Endothelial cell of umbilical vein (primary cell): Measurements from ENCODE around the gene HOXC5. TPM values are rescaled to one million over a fixed set of nuclear protein-coding genes. Genes with fewer than 3 reads are reported as not detected.

ENCODE experiments used
- BruUV-seq: library from RNA; stranded (reverse); fragments of 400-500 nt; replicated peaks from 2 replicates; lab custom pipeline; 2021; lab: Mats Ljungman, UMichigan
- CTCF ChIA-PET: fragments of 300-600, 350-600 bp; sonication (Branson Sonifier 250); formaldehyde crosslinking; loops from one replicate; lab custom pipeline; 2021; ENCODE audit warnings: antibody characterized with exemption, inconsistent platforms; lab: Charles Lee
- POLR2A ChIA-PET: fragments of 300-600, 350-600 bp; sonication (Branson Sonifier 250); formaldehyde crosslinking; loops from one replicate; lab custom pipeline; 2021; ENCODE audit warnings: antibody characterized with exemption, inconsistent platforms; lab: Charles Lee
- DNase-seq: peaks from one replicate; pipeline ENCODE4 v3.0.0-alpha.2; 2011; ENCODE audit warnings: low read depth, low spot score
- FAIRE-seq: peaks from 2 replicates; lab custom pipeline; 2011; peaks lifted over from hg19 to GRCh38; lab: Jason Lieb, UNC
- H2AFZ ChIP-seq: 2 replicates; pipeline ENCODE4 v1.6.0; 2012; ENCODE audit warnings: low read depth, low read length, control low read depth, inconsistent platforms
- H3K27ac ChIP-seq: 2 replicates; pipeline ENCODE4 v1.5.1; 2011; ENCODE audit warnings: low read depth, mild to moderate bottlenecking, control low read depth, low read length, moderate library complexity; ENCODE audit not compliant: insufficient read depth
- H3K27me3 ChIP-seq, 2 experiments: 2 replicates each; pipeline versions ENCODE4 v1.6.0 to v1.6.1; 2011; ENCODE audit warnings: low read length in 2 of 2, mixed read lengths in 1 of 2; ENCODE audit not compliant: control insufficient read depth in 2 of 2, insufficient read depth in 2 of 2
- H3K36me3 ChIP-seq, 2 experiments: 2 replicates in 1 of 2; 3 replicates in 1 of 2; pipeline ENCODE4 v1.5.1; 2011; ENCODE audit warnings: low read length in 2 of 2, mild to moderate bottlenecking in 1 of 2, moderate library complexity in 1 of 2; ENCODE audit not compliant: control insufficient read depth in 2 of 2, insufficient read depth in 2 of 2; ENCODE audit errors: extremely low read depth in 1 of 2
- H3K4me1 ChIP-seq: 3 replicates; pipeline ENCODE4 v1.5.1; 2011; ENCODE audit warnings: mild to moderate bottlenecking, low read length; ENCODE audit not compliant: control insufficient read depth, insufficient read depth; ENCODE audit errors: extremely low read depth
- H3K4me2 ChIP-seq: 2 replicates; pipeline ENCODE4 v1.6.1; 2011; ENCODE audit warnings: low read length, control low read depth, mixed read lengths; ENCODE audit not compliant: insufficient read depth
- H3K4me3 ChIP-seq, 3 experiments: fragments of 200-600 bp in 1 of 3; sonication (generic), shearing (Covaris generic) in 1 of 3; replicated peaks in 1 of 3; 2 replicates each; pipeline ENCODE4 v1.5.1; 2011 to 2016; ENCODE audit warnings: control low read depth in 3 of 3, low read length in 3 of 3, mild to moderate bottlenecking in 2 of 3, inconsistent platforms in 1 of 3, low read depth in 1 of 3, moderate library complexity in 1 of 3; ENCODE audit not compliant: insufficient read depth in 1 of 3
- H3K79me2 ChIP-seq: 2 replicates; pipeline ENCODE4 v1.6.0; 2012; ENCODE audit warnings: low read length, inconsistent platforms; ENCODE audit not compliant: control insufficient read depth, insufficient read depth
- H3K9ac ChIP-seq: replicated peaks from 2 replicates; pipeline ENCODE3; 2011; ENCODE audit warnings: low read length, control low read depth; ENCODE audit not compliant: insufficient read depth; ENCODE audit errors: extremely low read depth
- H3K9me1 ChIP-seq: replicated peaks from 3 replicates; pipeline ENCODE4 v1.6.0; 2011; ENCODE audit warnings: mild to moderate bottlenecking, low read length; ENCODE audit not compliant: control insufficient read depth, insufficient read depth; ENCODE audit errors: extremely low read depth
- H3K9me3 ChIP-seq: replicated peaks from 2 replicates; pipeline ENCODE4 v1.5.1; 2012; ENCODE audit warnings: low read length, inconsistent platforms; ENCODE audit not compliant: control insufficient read depth, insufficient read depth
- H4K20me1 ChIP-seq: replicated peaks from 2 replicates; pipeline ENCODE3; 2011; ENCODE audit warnings: mild to moderate bottlenecking, low read length; ENCODE audit not compliant: control insufficient read depth, insufficient read depth; ENCODE audit errors: extremely low read depth
- EZH2 ChIP-seq: IDR thresholded peaks from 2 replicates; pipeline ENCODE4 v1.6.1; 2012; ENCODE audit warnings: borderline replicate concordance, low read depth, mild to moderate bottlenecking, moderate library complexity, low read length, inconsistent platforms; ENCODE audit not compliant: severe bottlenecking
- FOS ChIP-seq: IDR thresholded peaks from 2 replicates; pipeline ENCODE4 v1.6.1; 2011; ENCODE audit warnings: mild to moderate bottlenecking, low read length, moderate library complexity, borderline replicate concordance; ENCODE audit not compliant: insufficient read depth
- GATA2 ChIP-seq: IDR thresholded peaks from 2 replicates; pipeline ENCODE4 v1.7.0; 2011; ENCODE audit warnings: low read depth, mild to moderate bottlenecking, moderate library complexity, mixed read lengths, low read length; ENCODE audit not compliant: insufficient read length, insufficient read depth
- JUN ChIP-seq: IDR thresholded peaks from 2 replicates; pipeline ENCODE4 v1.6.1; 2011; ENCODE audit warnings: borderline replicate concordance, low read depth; ENCODE audit not compliant: insufficient read length, insufficient read depth
- MYC ChIP-seq: IDR thresholded peaks from one replicate; pipeline ENCODE4 v1.6.1; 2011; ENCODE audit warnings: mild to moderate bottlenecking, low read depth, low read length
- POLR2A ChIP-seq: IDR thresholded peaks from 2 replicates; pipeline ENCODE4 v1.6.1; 2012; ENCODE audit warnings: low read depth, mild to moderate bottlenecking, control low read depth, low read length
- POLR2AphosphoS5 ChIP-seq: IDR thresholded peaks from 2 replicates; pipeline ENCODE4 v1.6.1; 2012; ENCODE audit warnings: low read depth, mild to moderate bottlenecking, control low read depth, low read length, moderate library complexity; ENCODE audit not compliant: insufficient read depth
- dilution Hi-C: fragments of 300-500 bp; cut with MboI; formaldehyde crosslinking; loops from one replicate; pipeline ENCODE4 v1.15.0; 2019; ENCODE audit warnings: low sequenced_read_pairs; ENCODE audit not compliant: extremely low pct_ligation_motif_present
- intact Hi-C: fragments of 100-400 bp; cut with micrococcal nuclease; formaldehyde crosslinking; loops from one replicate; pipeline ENCODE4 v1.10.0; 2022
- polyA plus RNA-seq, 4 experiments: library from polyadenylated mRNA; depleted of rRNA in 3 of 4; stranded (reverse) in 3 of 4; unstranded in 1 of 4; fragments of >200 nt; gene quantifications; 2 replicates each; pipeline versions ENCODE4 v1.2.1 to v1.2.3, GENCODE V29; 2011 to 2012; ENCODE audit warnings: missing spikeins in 1 of 4
- total RNA-seq: library from RNA; stranded (reverse); gene quantifications from 2 replicates; pipeline ENCODE4 v1.2.3, GENCODE V29; 2021
- TF ChIP-seq, protein P1 (sequence below): IDR thresholded peaks from 2 replicates; pipeline ENCODE4 v1.6.1; 2011; ENCODE audit not compliant: insufficient read depth, insufficient read length
- TF ChIP-seq, protein P2 (sequence below), 2 donors: IDR thresholded peaks; 1 replicate in 1 of 2; 2 replicates in 1 of 2; pipeline ENCODE4 v1.5.1; 2011; ENCODE audit warnings: low read length in 2 of 2, mild to moderate bottlenecking in 2 of 2, moderate library complexity in 2 of 2, control low read depth in 1 of 2, inconsistent platforms in 1 of 2, low read depth in 1 of 2; ENCODE audit not compliant: insufficient read depth in 1 of 2; ENCODE audit errors: extremely low read depth in 1 of 2

HOXC5 gene
- total and polyA plus RNA-seq, 2 donors (not counting 3 experiments of a cell fraction or from before 2014, with no cell fraction given) = not detected

DNA sequence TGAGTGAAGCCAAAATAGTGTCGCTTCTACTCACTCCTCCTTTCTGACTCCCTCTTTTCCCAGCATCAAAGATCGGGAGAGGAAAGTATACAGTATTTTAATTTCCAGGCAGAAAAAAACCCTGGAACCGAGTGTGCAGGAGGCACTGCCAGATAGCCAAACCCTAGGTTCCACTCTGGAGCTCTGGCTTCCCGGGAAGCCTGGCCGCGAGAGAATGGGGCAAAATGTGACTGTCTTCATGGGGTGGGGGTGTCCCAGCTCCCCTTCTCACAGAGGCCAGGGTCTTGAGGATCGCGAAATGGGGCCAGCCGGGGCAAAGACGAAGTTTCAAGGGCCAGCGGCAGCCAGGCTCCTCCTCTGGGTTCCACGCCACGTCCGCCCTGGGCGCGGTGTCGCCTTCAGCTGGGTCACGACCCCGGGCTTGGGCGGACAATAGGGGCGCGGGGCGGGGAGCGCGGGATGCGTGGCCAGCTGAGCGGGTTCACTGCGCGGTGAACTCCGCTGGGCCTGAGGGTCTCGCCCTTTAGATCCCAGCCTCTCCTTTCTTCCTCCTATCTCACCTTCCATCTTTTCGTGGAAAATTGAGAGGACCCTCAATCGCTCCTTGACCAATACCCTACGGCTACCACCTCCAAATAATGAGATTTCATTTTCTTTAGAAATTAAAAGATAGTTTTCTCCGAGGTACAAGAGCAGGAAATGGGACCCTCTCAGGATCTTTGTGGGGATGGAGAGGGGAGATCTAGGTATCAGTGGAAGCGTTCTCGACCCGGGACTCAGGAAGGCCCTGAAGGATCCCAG lies 27.5 kb downstream of the HOXC5 start:
- no peak overlapping the region for H3K27ac ChIP-seq
- no peak overlapping the region for H2AFZ ChIP-seq
- H3K4me3 ChIP-seq = no peak overlapping the region
- H3K4me2 ChIP-seq = no peak overlapping the region
- H3K27me3 ChIP-seq = peaks cover 57 to 65% of the 10 kb centered on the region in 2 experiments
- dilution Hi-C loops (no loop called here), intact Hi-C loops (no loop called here)
- CTCF ChIA-PET = no interaction called here
- H3K9ac ChIP-seq = no peak overlapping the region
- H4K20me1 ChIP-seq = no peaks in the 10 kb centered on the region
- H3K79me2 ChIP-seq = no peaks in the 10 kb centered on the region
- H3K36me3 ChIP-seq = no peaks in the 10 kb centered on the region
- TF ChIP-seq FOS (no peak), GATA2 (no peak), JUN (no peak), MYC (no peak), POLR2A (no peak), EZH2 (no peak), POLR2AphosphoS5 (no peak)
- TF ChIP-seq, protein P1, sequence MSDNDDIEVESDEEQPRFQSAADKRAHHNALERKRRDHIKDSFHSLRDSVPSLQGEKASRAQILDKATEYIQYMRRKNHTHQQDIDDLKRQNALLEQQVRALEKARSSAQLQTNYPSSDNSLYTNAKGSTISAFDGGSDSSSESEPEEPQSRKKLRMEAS = no peak
- TF ChIP-seq, protein P2, sequence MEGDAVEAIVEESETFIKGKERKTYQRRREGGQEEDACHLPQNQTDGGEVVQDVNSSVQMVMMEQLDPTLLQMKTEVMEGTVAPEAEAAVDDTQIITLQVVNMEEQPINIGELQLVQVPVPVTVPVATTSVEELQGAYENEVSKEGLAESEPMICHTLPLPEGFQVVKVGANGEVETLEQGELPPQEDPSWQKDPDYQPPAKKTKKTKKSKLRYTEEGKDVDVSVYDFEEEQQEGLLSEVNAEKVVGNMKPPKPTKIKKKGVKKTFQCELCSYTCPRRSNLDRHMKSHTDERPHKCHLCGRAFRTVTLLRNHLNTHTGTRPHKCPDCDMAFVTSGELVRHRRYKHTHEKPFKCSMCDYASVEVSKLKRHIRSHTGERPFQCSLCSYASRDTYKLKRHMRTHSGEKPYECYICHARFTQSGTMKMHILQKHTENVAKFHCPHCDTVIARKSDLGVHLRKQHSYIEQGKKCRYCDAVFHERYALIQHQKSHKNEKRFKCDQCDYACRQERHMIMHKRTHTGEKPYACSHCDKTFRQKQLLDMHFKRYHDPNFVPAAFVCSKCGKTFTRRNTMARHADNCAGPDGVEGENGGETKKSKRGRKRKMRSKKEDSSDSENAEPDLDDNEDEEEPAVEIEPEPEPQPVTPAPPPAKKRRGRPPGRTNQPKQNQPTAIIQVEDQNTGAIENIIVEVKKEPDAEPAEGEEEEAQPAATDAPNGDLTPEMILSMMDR (IDR thresholded peaks at IDR 0.05; ENCODE audit: extremely low read depth in 1 of 2, insufficient read depth in 1 of 2, low read depth in 1 of 2, low read length in 2 of 2) = no peak
- no peaks in the 10 kb centered on the region for H3K9me1 ChIP-seq
- no peak for FAIRE-seq
- H3K9me3 ChIP-seq = no peaks in the 10 kb centered on the region
- no peak for DNase-seq
- no TSS peak for BruUV-seq
- POLR2A ChIA-PET = no interaction called here
- no peaks in the 10 kb centered on the region for H3K4me1 ChIP-seq
